IMR-90 (cell line): ENCODE results near the gene MYORG. TPM values are rescaled to one million over a fixed set of nuclear protein-coding genes. Genes with fewer than 3 reads are reported as not detected.

Source experiments
- ATAC-seq: fragments of 200-7000 bp; cut with Tn5 transposase; 2 replicates; pipeline ENCODE4 v1.9.1; 2020; ENCODE audit warnings: low read depth, mild to moderate bottlenecking, moderate library complexity
- BruUV-seq: library from RNA; stranded (reverse); fragments of 400-500 nt; replicated peaks from 2 replicates; lab custom pipeline; 2021; lab: Mats Ljungman, UMichigan
- CTCF ChIA-PET: fragments of 300-600 bp; formaldehyde crosslinking; extraction: SDS; loops from one replicate; lab custom pipeline; 2021; ENCODE audit warnings: antibody characterized with exemption; lab: Yijun Ruan, JAX
- POLR2A ChIA-PET: fragments of 300-600 bp; sonication (Branson Sonifier 250); formaldehyde crosslinking; loops from one replicate; lab custom pipeline; 2022; ENCODE audit warnings: antibody characterized with exemption; ENCODE audit not compliant: unreplicated experiment; lab: Charles Lee
- DNase-seq: peaks from one replicate; pipeline ENCODE4 v3.0.0; 2013
- H2AFZ ChIP-seq: replicated peaks from 2 replicates; pipeline ENCODE3; 2013; ENCODE audit warnings: low read length, mild to moderate bottlenecking; ENCODE audit not compliant: poor library complexity
- H2AK5ac ChIP-seq: 2 replicates; pipeline ENCODE4 v1.6.1; 2013; ENCODE audit warnings: low read depth, low read length, inconsistent platforms
- H2AK9ac ChIP-seq: replicated peaks from 2 replicates; pipeline ENCODE3; 2013; ENCODE audit warnings: mild to moderate bottlenecking, low read depth, low read length, moderate library complexity; ENCODE audit not compliant: poor library complexity
- H2BK120ac ChIP-seq: 2 replicates; pipeline ENCODE4 v1.6.1; 2013; ENCODE audit warnings: low read depth, low read length, inconsistent platforms
- H2BK15ac ChIP-seq: 3 replicates; pipeline ENCODE4 v1.6.1; 2013; ENCODE audit warnings: low read depth, low read length, inconsistent platforms
- H2BK20ac ChIP-seq: 2 replicates; pipeline ENCODE4 v1.6.1; 2013; ENCODE audit warnings: low read depth, mild to moderate bottlenecking, inconsistent platforms, low read length, moderate library complexity
- H2BK5ac ChIP-seq: 2 replicates; pipeline ENCODE4 v1.6.1; 2013; ENCODE audit warnings: mild to moderate bottlenecking, low read depth, low read length, inconsistent platforms; ENCODE audit not compliant: poor library complexity, severe bottlenecking
- H3K14ac ChIP-seq: replicated peaks from 2 replicates; pipeline ENCODE4 v1.6.1; 2013; ENCODE audit warnings: low read depth, low read length, inconsistent platforms
- H3K18ac ChIP-seq: 2 replicates; pipeline ENCODE4 v1.6.1; 2013; ENCODE audit warnings: low read depth, low read length, control low read depth
- H3K23ac ChIP-seq: 2 replicates; pipeline ENCODE4 v1.6.1; 2013; ENCODE audit warnings: low read depth, low read length, inconsistent platforms
- H3K27ac ChIP-seq: 2 replicates; pipeline ENCODE4 v1.5.1; 2013; ENCODE audit warnings: mild to moderate bottlenecking, control low read depth, low read length; ENCODE audit not compliant: insufficient read depth
- H3K27me3 ChIP-seq: 2 replicates; pipeline ENCODE4 v1.6.1; 2013; ENCODE audit warnings: low read length; ENCODE audit not compliant: control insufficient read depth, insufficient read depth
- H3K36me3 ChIP-seq: 2 replicates; pipeline ENCODE4 v1.6.1; 2013; ENCODE audit warnings: low read length, mixed read lengths; ENCODE audit not compliant: control insufficient read depth, insufficient read depth
- H3K4ac ChIP-seq: 2 replicates; pipeline ENCODE4 v1.6.1; 2013; ENCODE audit warnings: low read depth, low read length, inconsistent platforms
- H3K4me1 ChIP-seq: 2 replicates; pipeline ENCODE4 v1.6.1; 2013; ENCODE audit warnings: low read length, mixed read lengths; ENCODE audit not compliant: control insufficient read depth, insufficient read depth
- H3K4me2 ChIP-seq: 2 replicates; pipeline ENCODE4 v1.6.1; 2013; ENCODE audit warnings: low read depth, mild to moderate bottlenecking, control low read depth, low read length, moderate library complexity
- H3K4me3 ChIP-seq: 2 replicates; pipeline ENCODE4 v1.5.1; 2013; ENCODE audit warnings: low read depth, mild to moderate bottlenecking, control low read depth, low read length, moderate library complexity; ENCODE audit not compliant: insufficient read depth
- H3K56ac ChIP-seq: 2 replicates; pipeline ENCODE4 v1.6.1; 2013; ENCODE audit warnings: low read length, inconsistent platforms; ENCODE audit not compliant: insufficient read depth; ENCODE audit errors: extremely low read depth
- H3K79me1 ChIP-seq, 2 experiments: 2 replicates each; pipeline ENCODE4 v1.6.1; 2013; ENCODE audit warnings: low read length in 2 of 2, inconsistent platforms in 1 of 2, low read depth in 1 of 2
- H3K9ac ChIP-seq: 2 replicates; pipeline ENCODE4 v1.6.1; 2013; ENCODE audit warnings: low read depth, low read length, control low read depth
- H3K9me1 ChIP-seq: 2 replicates; pipeline ENCODE4 v1.6.1; 2013; ENCODE audit warnings: low read length, inconsistent platforms; ENCODE audit not compliant: insufficient read depth
- H3K9me3 ChIP-seq: 2 replicates; pipeline ENCODE4 v1.6.1; 2013; ENCODE audit warnings: low read length; ENCODE audit not compliant: control insufficient read depth, insufficient read depth
- H4K20me1 ChIP-seq: 2 replicates; pipeline ENCODE4 v1.6.1; 2013; ENCODE audit warnings: low read length, inconsistent platforms; ENCODE audit not compliant: insufficient read depth
- H4K5ac ChIP-seq: 2 replicates; pipeline ENCODE4 v1.6.1; 2013; ENCODE audit warnings: mild to moderate bottlenecking, low read depth, low read length, control low read depth
- H4K8ac ChIP-seq, 2 experiments: 2 replicates each; pipeline ENCODE4 v1.6.1; 2013; ENCODE audit warnings: low read depth in 2 of 2, low read length in 2 of 2, control low read depth in 1 of 2, inconsistent platforms in 1 of 2
- H4K91ac ChIP-seq: 2 replicates; pipeline ENCODE4 v1.6.1; 2013; ENCODE audit warnings: low read depth, low read length, inconsistent platforms; ENCODE audit not compliant: insufficient read depth
- BHLHE40 ChIP-seq: fragments of 150-350 bp; IDR thresholded peaks from 2 replicates; pipeline ENCODE4 v1.6.1; 2016; ENCODE audit warnings: mild to moderate bottlenecking, low read depth, low read length
- MAFK ChIP-seq: IDR thresholded peaks from 2 replicates; pipeline ENCODE4 v1.6.1; 2012; ENCODE audit warnings: low read depth, low read length, improper control_type of control experiment
- MAZ ChIP-seq: IDR thresholded peaks from 2 replicates; pipeline ENCODE4 v1.6.1; 2012; ENCODE audit warnings: low read depth, mild to moderate bottlenecking, low read length, improper control_type of control experiment, moderate library complexity, borderline replicate concordance
- NFE2L2 ChIP-seq: fragments of 150-350 bp; IDR thresholded peaks from 2 replicates; pipeline ENCODE4 v1.6.1; 2016; ENCODE audit warnings: low read depth, mild to moderate bottlenecking, low read length
- RAD21 ChIP-seq: IDR thresholded peaks from 2 replicates; pipeline ENCODE4 v1.6.1; 2012; ENCODE audit warnings: low read length, improper control_type of control experiment
- RFX5 ChIP-seq: IDR thresholded peaks from 2 replicates; pipeline ENCODE4 v1.8.0; 2012; ENCODE audit warnings: low read depth, mild to moderate bottlenecking, low read length, moderate library complexity
- SMC3 ChIP-seq: fragments of 150-350 bp; IDR thresholded peaks from 2 replicates; pipeline ENCODE4 v1.6.1; 2016; ENCODE audit warnings: low read depth, mild to moderate bottlenecking, antibody characterized with exemption, low read length, moderate library complexity
- WGBS, 2 experiments: methylation state at CpG; one replicate each; pipeline versions ENCODE4 v1.1.5 to v1.1.7; 2013; ENCODE audit warnings: missing lambda C conversion rate in 2 of 2; ENCODE audit not compliant: insufficient read length in 1 of 2; ENCODE audit errors: extremely low coverage in 2 of 2; 5-methylcytosine and 5-hydroxymethylcytosine counted together
- dilution Hi-C: fragments of 300-500 bp; cut with HindIII; formaldehyde crosslinking; loops from one replicate; pipeline ENCODE4 v1.14.3; 2018; ENCODE audit warnings: low sequenced_read_pairs; ENCODE audit not compliant: unreplicated experiment
- in situ Hi-C: fragments of 300-500 bp; cut with MboI; formaldehyde crosslinking; loops from 3 replicates; pipeline ENCODE4 v1.14.3; 2019; ENCODE audit warnings: low sequenced_read_pairs, inconsistent platforms, mixed read lengths
- intact Hi-C: fragments of 100-400 bp; cut with micrococcal nuclease; formaldehyde crosslinking; loops from 2 replicates; pipeline ENCODE4 v1.10.0; 2022
- polyA plus RNA-seq, 3 experiments: library from polyadenylated mRNA; depleted of rRNA; stranded (reverse); fragments of >200 nt; gene quantifications; 2 replicates each; pipeline ENCODE4 v1.2.3, GENCODE V29; 2012; ENCODE audit warnings: low replicate concordance in 1 of 3
- total RNA-seq: library from RNA; depleted of rRNA; stranded (reverse); fragments of >200 nt; gene quantifications from 2 replicates; pipeline ENCODE4 v1.2.3, GENCODE V29; 2012

MYORG gene
- total and polyA plus RNA-seq, 2 of the 4 experiments (the other 2 are of a cell fraction): 0.36 to 0.60 TPM

DNA sequence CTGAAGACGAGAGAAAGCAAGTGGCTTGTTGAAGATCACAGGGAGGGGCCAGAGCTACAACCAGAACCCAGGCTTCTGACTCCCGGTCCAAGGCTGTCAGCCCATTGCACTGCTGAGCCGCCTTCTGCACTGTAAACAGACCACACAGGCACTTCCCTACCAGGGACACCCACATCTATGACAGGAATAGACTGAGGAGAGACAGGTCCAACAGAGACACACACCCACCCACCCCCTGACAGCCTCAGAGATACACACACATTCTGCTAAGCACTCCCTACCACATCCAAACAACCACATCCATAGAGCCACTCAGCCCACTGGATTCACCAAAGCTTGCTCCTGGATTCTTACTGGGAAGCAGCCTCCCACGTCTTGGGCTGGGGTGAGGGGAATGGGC, 23.0 kb upstream of the MYORG start:
- no CpG with 5 or more reads among the region's 4 CpGs for WGBS, 2 experiments
- intact Hi-C loops (no loop called here), in situ Hi-C loops (no loop called here), dilution Hi-C loops (no loop called here)
- Histone ChIP-seq H4K20me1 (peaks cover 8% of the 10 kb centered on the region), H3K27me3 (no peaks in the 10 kb centered on the region), H2AFZ (no peak overlapping the region), H3K14ac (no peak overlapping the region), H3K4me2 (no peak overlapping the region), H3K36me3 (peaks cover 50% of the 10 kb centered on the region), H2AK5ac (no peak overlapping the region), H3K18ac (no peak overlapping the region), H2BK120ac (no peak overlapping the region), H3K4me3 (no peak overlapping the region), H2BK20ac (no peak overlapping the region), H3K9me3 (no peaks in the 10 kb centered on the region), H3K9me1 (0 out of 2 replicates have a peak, but pooled peaks cover 3% of the 10 kb centered on the region), H3K79me1 (no peaks in the 10 kb centered on the region), H2BK5ac (no peak overlapping the region), H2BK15ac (no peak overlapping the region), H4K8ac (no peak overlapping the region), H3K9ac (no peak overlapping the region), H3K23ac (no peak overlapping the region), H4K91ac (no peak overlapping the region), H2AK9ac (no peak overlapping the region), H3K4me1 (no peaks in the 10 kb centered on the region), H4K5ac (no peak overlapping the region), H3K56ac (no peak overlapping the region), H3K27ac (no peak overlapping the region), H3K4ac (no peak overlapping the region)
- no TSS peak for BruUV-seq
- ATAC-seq (no peak), DNase-seq (no peak)
- POLR2A ChIA-PET: no interaction called here
- TF ChIP-seq MAZ (no peak), RFX5 (no peak), BHLHE40 (no peak), RAD21 (no peak), SMC3 (no peak), MAFK (no peak), NFE2L2 (no peak)
- CTCF ChIA-PET: no interaction called here
